Gastroesophageal sphincter (tissue), 3 donors: ENCODE results near the gene TOB2.

Experiments
- CTCF ChIP-seq, 4 experiments: fragments of 200-600 bp in 2 of 4; fragments of 450-650 bp in 2 of 4; sonication (generic) in 1 of 4; IDR thresholded peaks; one replicate each; pipeline ENCODE4 v1.5.1; 2017 to 2019; ENCODE audit warnings: antibody characterized with exemption in 4 of 4, mild to moderate bottlenecking in 2 of 4, moderate library complexity in 2 of 4
- POLR2AphosphoS5 ChIP-seq: sonication (generic); formaldehyde crosslinking; IDR thresholded peaks from one replicate; pipeline ENCODE4 v1.6.1; 2017; ENCODE audit warnings: antibody characterized with exemption

GRCh38 chr22:41487037-41487935 lies 40.7 kb upstream of the TOB2 start:
- TF ChIP-seq CTCF (IDR thresholded peaks at IDR 0.05) (no peak), POLR2AphosphoS5 (peak; percentile 84)
